ENCODE measurements around the gene IL10RB.

IL10RB gene

GRCh38 chr21:33268393-33268736 lies 2.2 kb downstream of the IL10RB start:
- TF ChIP-seq ZFX (IDR thresholded peaks at IDR 0.05) (no peak), CTCF (conservative IDR thresholded peaks at IDR 0.05) (no peak)
- H3K27ac ChIP-seq = no peak overlapping the region

- TF ChIP-seq CTCF (conservative IDR thresholded peaks at IDR 0.05) (peak; percentile 45), ZFX (IDR thresholded peaks at IDR 0.05) (no peak)
- H3K27ac ChIP-seq = no peak overlapping the region
Observed at GRCh38 chr21:33268737-33269441, 2.7 kb downstream of the IL10RB start.

- no peak for TF ChIP-seq CTCF (conservative IDR thresholded peaks at IDR 0.05)
- TF ChIP-seq ZFX (IDR thresholded peaks at IDR 0.05) = no peak
- no peak overlapping the region for H3K27ac ChIP-seq
Observed at GRCh38 chr21:33270986-33271385, 4.8 kb downstream of the IL10RB start.

GRCh38 chr21:33273044-33273443 lies 6.9 kb downstream of the IL10RB start:
- TF ChIP-seq ZFX (IDR thresholded peaks at IDR 0.05) (no peak), CTCF (conservative IDR thresholded peaks at IDR 0.05) (no peak)
- H3K27ac ChIP-seq = no peak overlapping the region

GRCh38 chr21:33278721-33279120 lies 12.6 kb downstream of the IL10RB start:
- TF ChIP-seq ZFX (IDR thresholded peaks at IDR 0.05) = no peak
- TF ChIP-seq CTCF (conservative IDR thresholded peaks at IDR 0.05) = no peak
- H3K27ac ChIP-seq = no peak overlapping the region

- H3K27ac ChIP-seq = no peak overlapping the region
- TF ChIP-seq ZFX (IDR thresholded peaks at IDR 0.05) (no peak), CTCF (conservative IDR thresholded peaks at IDR 0.05) (no peak)
Observed at GRCh38 chr21:33279330-33279820, 13.2 kb downstream of the IL10RB start.

- no peak overlapping the region for H3K27ac ChIP-seq
- TF ChIP-seq CTCF (conservative IDR thresholded peaks at IDR 0.05) = no peak
Observed at GRCh38 chr21:33281096-33281652, 15.0 kb downstream of the IL10RB start.
